Measurements from ENCODE around the gene PRLR.

DNA sequence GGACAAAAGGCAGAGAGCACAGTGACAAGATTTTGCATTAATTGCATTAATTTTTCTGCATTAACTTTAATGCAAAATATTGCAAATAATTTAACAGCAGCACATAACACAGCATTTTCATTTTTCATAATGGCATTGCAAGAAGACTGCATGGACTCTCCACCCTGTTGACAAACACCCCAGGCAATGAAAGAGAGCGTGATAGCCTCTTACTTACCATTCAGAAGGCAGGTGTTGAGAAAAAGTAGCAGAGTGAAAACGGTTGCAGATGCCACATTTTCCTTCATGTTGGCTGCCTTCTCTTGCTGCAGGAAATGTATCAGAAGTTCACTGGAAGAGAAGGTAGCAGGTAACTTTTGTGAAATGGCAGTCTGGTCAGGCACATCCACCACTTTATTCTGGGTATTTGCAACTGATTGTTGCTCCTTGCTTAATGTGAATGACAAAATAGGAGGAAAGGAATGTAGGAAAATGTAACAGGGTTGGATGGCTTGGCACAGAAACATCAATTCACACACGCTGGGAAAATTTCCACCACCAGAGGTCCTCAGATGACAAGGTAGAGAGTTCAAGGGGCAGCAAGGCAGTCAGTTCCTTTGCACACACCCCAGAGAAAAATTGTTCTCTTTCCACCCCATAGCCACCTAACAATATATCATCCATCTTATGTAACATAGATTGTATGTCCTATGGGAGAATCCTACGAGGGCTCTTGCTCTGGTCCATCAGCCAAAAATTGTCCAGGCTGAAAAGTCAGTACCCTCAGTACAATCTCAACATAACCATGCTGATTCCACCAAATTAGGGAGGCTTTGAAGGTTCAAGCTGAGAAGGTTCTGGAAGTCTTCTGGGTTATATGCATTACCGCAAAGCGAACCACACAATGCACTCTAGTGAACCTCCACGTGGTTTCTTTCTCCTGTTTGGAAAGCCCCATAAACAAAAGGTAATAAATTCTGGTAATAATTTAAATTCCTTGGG is 140.7 kb downstream of the PRLR start:
- TF ChIP-seq, protein P1, sequence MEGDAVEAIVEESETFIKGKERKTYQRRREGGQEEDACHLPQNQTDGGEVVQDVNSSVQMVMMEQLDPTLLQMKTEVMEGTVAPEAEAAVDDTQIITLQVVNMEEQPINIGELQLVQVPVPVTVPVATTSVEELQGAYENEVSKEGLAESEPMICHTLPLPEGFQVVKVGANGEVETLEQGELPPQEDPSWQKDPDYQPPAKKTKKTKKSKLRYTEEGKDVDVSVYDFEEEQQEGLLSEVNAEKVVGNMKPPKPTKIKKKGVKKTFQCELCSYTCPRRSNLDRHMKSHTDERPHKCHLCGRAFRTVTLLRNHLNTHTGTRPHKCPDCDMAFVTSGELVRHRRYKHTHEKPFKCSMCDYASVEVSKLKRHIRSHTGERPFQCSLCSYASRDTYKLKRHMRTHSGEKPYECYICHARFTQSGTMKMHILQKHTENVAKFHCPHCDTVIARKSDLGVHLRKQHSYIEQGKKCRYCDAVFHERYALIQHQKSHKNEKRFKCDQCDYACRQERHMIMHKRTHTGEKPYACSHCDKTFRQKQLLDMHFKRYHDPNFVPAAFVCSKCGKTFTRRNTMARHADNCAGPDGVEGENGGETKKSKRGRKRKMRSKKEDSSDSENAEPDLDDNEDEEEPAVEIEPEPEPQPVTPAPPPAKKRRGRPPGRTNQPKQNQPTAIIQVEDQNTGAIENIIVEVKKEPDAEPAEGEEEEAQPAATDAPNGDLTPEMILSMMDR (IDR thresholded peaks at IDR 0.05), result peak; percentile 42 to 72 (median 58)
- no peak for TF ChIP-seq POLR2A (IDR thresholded peaks at IDR 0.05)

All from heart left ventricle (tissue), 13 donors.